Suprapubic skin (tissue), 4 donors: ENCODE measurements around the gene KRTAP10-9.

ENCODE experiments used
- EP300 ChIP-seq: sonication (generic); formaldehyde crosslinking; IDR thresholded peaks from one replicate; pipeline ENCODE4 v1.6.1; 2017; ENCODE audit warnings: antibody characterized with exemption
- POLR2AphosphoS5 ChIP-seq, 3 donors: sonication (generic); formaldehyde crosslinking; IDR thresholded peaks; one replicate each; pipeline ENCODE4 v1.6.1; 2017; ENCODE audit warnings: antibody characterized with exemption in 3 of 3
- TF ChIP-seq, protein P1 (sequence below), 2 donors: fragments of 200-600 bp in 1 of 2; fragments of 450-650 bp in 1 of 2; sonication (generic) in 1 of 2; IDR thresholded peaks; one replicate each; pipeline ENCODE4 v1.5.1; 2016 to 2019; ENCODE audit warnings: antibody characterized with exemption in 2 of 2, mild to moderate bottlenecking in 1 of 2, moderate library complexity in 1 of 2

- TF ChIP-seq, protein P1, sequence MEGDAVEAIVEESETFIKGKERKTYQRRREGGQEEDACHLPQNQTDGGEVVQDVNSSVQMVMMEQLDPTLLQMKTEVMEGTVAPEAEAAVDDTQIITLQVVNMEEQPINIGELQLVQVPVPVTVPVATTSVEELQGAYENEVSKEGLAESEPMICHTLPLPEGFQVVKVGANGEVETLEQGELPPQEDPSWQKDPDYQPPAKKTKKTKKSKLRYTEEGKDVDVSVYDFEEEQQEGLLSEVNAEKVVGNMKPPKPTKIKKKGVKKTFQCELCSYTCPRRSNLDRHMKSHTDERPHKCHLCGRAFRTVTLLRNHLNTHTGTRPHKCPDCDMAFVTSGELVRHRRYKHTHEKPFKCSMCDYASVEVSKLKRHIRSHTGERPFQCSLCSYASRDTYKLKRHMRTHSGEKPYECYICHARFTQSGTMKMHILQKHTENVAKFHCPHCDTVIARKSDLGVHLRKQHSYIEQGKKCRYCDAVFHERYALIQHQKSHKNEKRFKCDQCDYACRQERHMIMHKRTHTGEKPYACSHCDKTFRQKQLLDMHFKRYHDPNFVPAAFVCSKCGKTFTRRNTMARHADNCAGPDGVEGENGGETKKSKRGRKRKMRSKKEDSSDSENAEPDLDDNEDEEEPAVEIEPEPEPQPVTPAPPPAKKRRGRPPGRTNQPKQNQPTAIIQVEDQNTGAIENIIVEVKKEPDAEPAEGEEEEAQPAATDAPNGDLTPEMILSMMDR (IDR thresholded peaks at IDR 0.05): no peak
- no peak for TF ChIP-seq POLR2AphosphoS5 (IDR thresholded peaks at IDR 0.05)
- no peak for TF ChIP-seq EP300
Measured at GRCh38 chr21:44578371-44579055, 48.4 kb upstream of the KRTAP10-9 start.
